ENCODE results near the gene FRMD8. TPM values are rescaled to one million over a fixed set of nuclear protein-coding genes. Genes with fewer than 3 reads are reported as not detected.

Gene FRMD8
- polyA plus RNA-seq, 1 donor from 2014 or later = 22.2 TPM

DNA sequence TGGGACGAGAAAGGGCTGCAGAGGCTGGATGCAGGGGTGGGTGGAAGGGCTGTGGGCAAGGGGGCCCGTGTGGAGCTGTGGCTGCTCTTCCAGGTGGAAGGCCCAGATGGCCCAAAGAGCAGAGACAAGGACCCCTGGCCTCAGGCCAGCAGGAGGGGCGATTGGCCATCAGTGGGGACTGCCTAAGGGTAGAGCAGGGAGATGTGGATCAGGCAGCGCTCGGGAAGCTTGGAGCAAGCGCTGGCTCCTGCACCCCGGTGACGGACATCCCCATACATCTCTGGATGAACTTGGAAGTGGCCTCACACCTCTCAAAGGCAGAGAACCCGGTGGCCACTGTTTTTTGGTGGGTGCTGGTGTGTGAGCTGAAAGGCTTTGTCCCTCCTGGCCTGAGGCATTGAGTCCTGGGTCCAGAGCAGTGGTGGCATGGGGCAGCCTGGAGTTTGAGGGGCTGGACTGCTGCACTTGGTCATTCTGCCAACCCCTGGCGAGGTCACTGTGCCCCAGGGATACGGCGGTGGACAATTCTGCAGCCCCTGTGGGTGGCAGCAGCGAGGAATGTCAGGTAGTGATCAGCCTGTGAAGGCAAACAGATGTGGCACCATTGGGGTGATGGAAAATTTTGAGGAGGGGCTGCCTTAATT, 5.9 kb downstream of the FRMD8 start:
- Histone ChIP-seq H3K9me3 (ENCODE audit: low read length) (no peaks in the 10 kb centered on the region), H3F3A (ENCODE audit: insufficient read depth, low read length, poor library complexity, severe bottlenecking) (no peaks in the 10 kb centered on the region), H4K20me1 (ENCODE audit: insufficient read depth) (no peaks in the 10 kb centered on the region), H3K4me3 (ENCODE audit: low read length) (no peak overlapping the region), H3K79me2 (replicated peaks; ENCODE audit: insufficient read depth, low read length) (peaks cover under 1% of the 10 kb centered on the region), H3K9me2 (ENCODE audit: insufficient read depth, low read length) (no peaks in the 10 kb centered on the region), H2AFZ (ENCODE audit: low read depth, low read length) (no peak overlapping the region), H3K36me3 (ENCODE audit: insufficient read depth, low read length) (no peaks in the 10 kb centered on the region), H3K9ac (ENCODE audit: low read length) (no peak overlapping the region), H3K27ac (ENCODE audit: low read length) (no peak overlapping the region), H3K4me2 (ENCODE audit: low read length) (no peak overlapping the region), H3K27me3 (ENCODE audit: insufficient read depth, low read depth, low read length) (no peaks in the 10 kb centered on the region)
- TF ChIP-seq POLR2AphosphoS5 (IDR thresholded peaks at IDR 0.05) (no peak), MXI1 (conservative IDR thresholded peaks at IDR 0.05; ENCODE audit: poor library complexity, severe bottlenecking) (no peak), EZH2 (IDR thresholded peaks at IDR 0.05; ENCODE audit: borderline replicate concordance, insufficient read depth, low read length, poor library complexity, severe bottlenecking) (no peak), CTCF (IDR thresholded peaks at IDR 0.05; ENCODE audit: poor library complexity, severe bottlenecking) (no peak), SMC3 (conservative IDR thresholded peaks at IDR 0.05; ENCODE audit: poor library complexity) (no peak), EP300 (conservative IDR thresholded peaks at IDR 0.05; ENCODE audit: poor library complexity, severe bottlenecking) (no peak), TAF1 (IDR thresholded peaks at IDR 0.05; ENCODE audit: low read depth) (no peak), RAD21 (conservative IDR thresholded peaks at IDR 0.05) (no peak)
- TF ChIP-seq, protein P1, sequence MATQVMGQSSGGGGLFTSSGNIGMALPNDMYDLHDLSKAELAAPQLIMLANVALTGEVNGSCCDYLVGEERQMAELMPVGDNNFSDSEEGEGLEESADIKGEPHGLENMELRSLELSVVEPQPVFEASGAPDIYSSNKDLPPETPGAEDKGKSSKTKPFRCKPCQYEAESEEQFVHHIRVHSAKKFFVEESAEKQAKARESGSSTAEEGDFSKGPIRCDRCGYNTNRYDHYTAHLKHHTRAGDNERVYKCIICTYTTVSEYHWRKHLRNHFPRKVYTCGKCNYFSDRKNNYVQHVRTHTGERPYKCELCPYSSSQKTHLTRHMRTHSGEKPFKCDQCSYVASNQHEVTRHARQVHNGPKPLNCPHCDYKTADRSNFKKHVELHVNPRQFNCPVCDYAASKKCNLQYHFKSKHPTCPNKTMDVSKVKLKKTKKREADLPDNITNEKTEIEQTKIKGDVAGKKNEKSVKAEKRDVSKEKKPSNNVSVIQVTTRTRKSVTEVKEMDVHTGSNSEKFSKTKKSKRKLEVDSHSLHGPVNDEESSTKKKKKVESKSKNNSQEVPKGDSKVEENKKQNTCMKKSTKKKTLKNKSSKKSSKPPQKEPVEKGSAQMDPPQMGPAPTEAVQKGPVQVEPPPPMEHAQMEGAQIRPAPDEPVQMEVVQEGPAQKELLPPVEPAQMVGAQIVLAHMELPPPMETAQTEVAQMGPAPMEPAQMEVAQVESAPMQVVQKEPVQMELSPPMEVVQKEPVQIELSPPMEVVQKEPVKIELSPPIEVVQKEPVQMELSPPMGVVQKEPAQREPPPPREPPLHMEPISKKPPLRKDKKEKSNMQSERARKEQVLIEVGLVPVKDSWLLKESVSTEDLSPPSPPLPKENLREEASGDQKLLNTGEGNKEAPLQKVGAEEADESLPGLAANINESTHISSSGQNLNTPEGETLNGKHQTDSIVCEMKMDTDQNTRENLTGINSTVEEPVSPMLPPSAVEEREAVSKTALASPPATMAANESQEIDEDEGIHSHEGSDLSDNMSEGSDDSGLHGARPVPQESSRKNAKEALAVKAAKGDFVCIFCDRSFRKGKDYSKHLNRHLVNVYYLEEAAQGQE (IDR thresholded peaks at IDR 0.05; ENCODE audit: borderline replicate concordance) = no peak

GRCh38 chr11:65392899-65393298, 6.5 kb downstream of the FRMD8 start:
- Histone ChIP-seq H3K9me2 (ENCODE audit: insufficient read depth, low read length) (no peaks in the 10 kb centered on the region), H3K27me3 (ENCODE audit: insufficient read depth, low read depth, low read length) (no peaks in the 10 kb centered on the region), H3K4me2 (ENCODE audit: low read length) (no peak overlapping the region), H3K27ac (ENCODE audit: low read length) (no peak overlapping the region), H3K36me3 (ENCODE audit: insufficient read depth, low read length) (no peaks in the 10 kb centered on the region), H2AFZ (ENCODE audit: low read depth, low read length) (no peak overlapping the region), H3K79me2 (replicated peaks; ENCODE audit: insufficient read depth, low read length) (no peaks in the 10 kb centered on the region), H4K20me1 (ENCODE audit: insufficient read depth) (no peaks in the 10 kb centered on the region), H3K9me3 (ENCODE audit: low read length) (no peaks in the 10 kb centered on the region), H3F3A (ENCODE audit: insufficient read depth, low read length, poor library complexity, severe bottlenecking) (no peaks in the 10 kb centered on the region), H3K9ac (ENCODE audit: low read length) (no peak overlapping the region), H3K4me3 (ENCODE audit: low read length) (no peak overlapping the region)
- TF ChIP-seq RAD21 (conservative IDR thresholded peaks at IDR 0.05) (no peak), MXI1 (conservative IDR thresholded peaks at IDR 0.05; ENCODE audit: poor library complexity, severe bottlenecking) (no peak), EP300 (conservative IDR thresholded peaks at IDR 0.05; ENCODE audit: poor library complexity, severe bottlenecking) (no peak), CTCF (IDR thresholded peaks at IDR 0.05; ENCODE audit: poor library complexity, severe bottlenecking) (no peak), SMC3 (conservative IDR thresholded peaks at IDR 0.05; ENCODE audit: poor library complexity) (no peak), TAF1 (IDR thresholded peaks at IDR 0.05; ENCODE audit: low read depth) (no peak), EZH2 (IDR thresholded peaks at IDR 0.05; ENCODE audit: borderline replicate concordance, insufficient read depth, low read length, poor library complexity, severe bottlenecking) (no peak), POLR2AphosphoS5 (IDR thresholded peaks at IDR 0.05) (no peak)
- TF ChIP-seq, protein P1 (IDR thresholded peaks at IDR 0.05; ENCODE audit: borderline replicate concordance) = no peak

Data from neural cell (in vitro differentiated cells).